ENCODE data around the gene OTUD4. TPM values are rescaled to one million over a fixed set of nuclear protein-coding genes. Genes with fewer than 3 reads are reported as not detected.

The OTUD4 gene
- total RNA-seq, 1 donor from 2014 or later = 47.4 TPM

DNA sequence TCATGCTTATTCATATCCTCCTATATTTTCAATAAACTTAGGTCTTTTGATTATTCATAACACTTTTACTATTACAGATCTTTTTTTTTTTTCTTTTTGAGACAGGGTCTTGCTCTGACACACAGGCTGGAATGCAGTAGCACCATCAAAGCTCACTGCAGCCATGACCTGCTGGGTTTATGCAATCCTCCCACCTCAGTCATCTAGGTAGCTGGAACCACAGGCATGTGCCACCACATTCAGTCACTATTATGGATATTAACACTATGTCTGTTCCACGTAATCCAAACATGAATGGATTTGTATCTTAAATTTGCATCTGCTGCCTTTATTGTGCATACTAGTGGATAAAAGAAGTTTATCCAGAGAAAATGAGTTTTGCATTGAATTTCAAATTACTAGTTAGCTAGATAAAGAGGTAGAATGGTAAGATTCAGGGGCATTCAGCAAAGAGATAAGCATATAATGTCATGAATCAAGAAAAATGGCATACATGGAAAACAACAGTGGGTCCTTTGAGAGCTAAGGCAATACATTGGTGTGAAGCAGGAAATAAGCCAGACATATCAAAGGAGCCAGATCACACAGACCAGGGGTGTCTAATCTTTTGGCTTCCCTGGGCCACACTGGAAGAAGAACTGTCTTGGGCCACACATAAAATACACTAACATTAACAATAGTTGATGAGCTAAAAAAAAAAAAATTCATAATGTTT, 96.3 kb downstream of the OTUD4 start:
- H3K4me1 ChIP-seq (ENCODE audit: insufficient read depth, low read length) = peaks cover 8% of the 10 kb centered on the region
- H3K27ac ChIP-seq (ENCODE audit: low read depth, low read length) = peak overlapping the region; percentile 75
- H3K4me2 ChIP-seq (ENCODE audit: low read length) = peak overlapping the region; percentile 68
- no peaks in the 10 kb centered on the region for H3K9me3 Mint-ChIP-seq (ENCODE audit: unreplicated experiment)
- peak overlapping the region; percentile 41 for H3K9ac ChIP-seq (ENCODE audit: low read length)
- H3K79me2 ChIP-seq (ENCODE audit: insufficient read depth, low read length) = peaks cover 47% of the 10 kb centered on the region
- peak; percentile 90 for DNase-seq (ENCODE audit: low read depth)
- no peaks in the 10 kb centered on the region for H3K27me3 ChIP-seq (ENCODE audit: insufficient read depth, low read length)
- TF ChIP-seq, protein P1, sequence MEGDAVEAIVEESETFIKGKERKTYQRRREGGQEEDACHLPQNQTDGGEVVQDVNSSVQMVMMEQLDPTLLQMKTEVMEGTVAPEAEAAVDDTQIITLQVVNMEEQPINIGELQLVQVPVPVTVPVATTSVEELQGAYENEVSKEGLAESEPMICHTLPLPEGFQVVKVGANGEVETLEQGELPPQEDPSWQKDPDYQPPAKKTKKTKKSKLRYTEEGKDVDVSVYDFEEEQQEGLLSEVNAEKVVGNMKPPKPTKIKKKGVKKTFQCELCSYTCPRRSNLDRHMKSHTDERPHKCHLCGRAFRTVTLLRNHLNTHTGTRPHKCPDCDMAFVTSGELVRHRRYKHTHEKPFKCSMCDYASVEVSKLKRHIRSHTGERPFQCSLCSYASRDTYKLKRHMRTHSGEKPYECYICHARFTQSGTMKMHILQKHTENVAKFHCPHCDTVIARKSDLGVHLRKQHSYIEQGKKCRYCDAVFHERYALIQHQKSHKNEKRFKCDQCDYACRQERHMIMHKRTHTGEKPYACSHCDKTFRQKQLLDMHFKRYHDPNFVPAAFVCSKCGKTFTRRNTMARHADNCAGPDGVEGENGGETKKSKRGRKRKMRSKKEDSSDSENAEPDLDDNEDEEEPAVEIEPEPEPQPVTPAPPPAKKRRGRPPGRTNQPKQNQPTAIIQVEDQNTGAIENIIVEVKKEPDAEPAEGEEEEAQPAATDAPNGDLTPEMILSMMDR (IDR thresholded peaks at IDR 0.05; ENCODE audit: insufficient read depth, low read depth, low read length) = no peak
- no peak for TF ChIP-seq EZH2 (IDR thresholded peaks at IDR 0.05; ENCODE audit: insufficient read depth, low read length)
- peak overlapping the region; percentile 90 for H3K27ac Mint-ChIP-seq (ENCODE audit: unreplicated experiment)
- no peak overlapping the region for H3K4me3 ChIP-seq (ENCODE audit: insufficient read depth, low read depth, low read length)
- no peaks in the 10 kb centered on the region for H4K20me1 ChIP-seq (ENCODE audit: insufficient read depth, low read length)
- peaks cover 20% of the 10 kb centered on the region for H3K4me1 Mint-ChIP-seq (ENCODE audit: low read depth, unreplicated experiment)
- FAIRE-seq = no peak
- H3K9me3 ChIP-seq (ENCODE audit: insufficient read depth, low read depth, low read length) = no peaks in the 10 kb centered on the region
- no peak overlapping the region for H2AFZ ChIP-seq (ENCODE audit: low read depth, low read length)
- peak overlapping the region; percentile 7 for H3K4me3 Mint-ChIP-seq (ENCODE audit: unreplicated experiment)
- no peaks in the 10 kb centered on the region for H3K27me3 Mint-ChIP-seq (ENCODE audit: low read depth, unreplicated experiment)
- H3K36me3 Mint-ChIP-seq (ENCODE audit: low read depth, unreplicated experiment) = peaks cover 15% of the 10 kb centered on the region
- peaks cover 7% of the 10 kb centered on the region for H3K36me3 ChIP-seq (ENCODE audit: insufficient read depth, low read length)

Other genes with a start within 250 kb of the OTUD4 start
- 19.5 and 21.0 TPM in 2 replicates for gene ANAPC10, start 82.4 kb downstream of the OTUD4 start, total RNA-seq
- gene ABCE1, start 82.3 kb downstream of the OTUD4 start, total RNA-seq = 70.7 and 81.1 TPM in 2 replicates